Epithelial cell of proximal tubule (primary cell): ENCODE data around the gene LDB2. TPM values are rescaled to one million over a fixed set of nuclear protein-coding genes. Genes with fewer than 3 reads are reported as not detected.

Experiments used
- DNase-seq: peaks from one replicate; pipeline ENCODE4 v3.0.0-alpha.2; 2011; ENCODE audit warnings: low read depth
- H3K4me3 ChIP-seq: 2 replicates; pipeline ENCODE4 v1.5.1; 2011; ENCODE audit warnings: low read depth, mild to moderate bottlenecking, low read length
- total RNA-seq: library from RNA; depleted of rRNA; stranded (reverse); fragments of >200 nt; gene quantifications from 2 replicates; pipeline ENCODE4 v1.2.3, GENCODE V29; 2015
- TF ChIP-seq, protein P1 (sequence below): conservative IDR thresholded peaks from 2 replicates; pipeline ENCODE4 v1.5.1; 2012; ENCODE audit warnings: low read depth, mild to moderate bottlenecking, low read length

The LDB2 gene
- total RNA-seq, 1 donor from 2014 or later, result 0.75 TPM

DNA sequence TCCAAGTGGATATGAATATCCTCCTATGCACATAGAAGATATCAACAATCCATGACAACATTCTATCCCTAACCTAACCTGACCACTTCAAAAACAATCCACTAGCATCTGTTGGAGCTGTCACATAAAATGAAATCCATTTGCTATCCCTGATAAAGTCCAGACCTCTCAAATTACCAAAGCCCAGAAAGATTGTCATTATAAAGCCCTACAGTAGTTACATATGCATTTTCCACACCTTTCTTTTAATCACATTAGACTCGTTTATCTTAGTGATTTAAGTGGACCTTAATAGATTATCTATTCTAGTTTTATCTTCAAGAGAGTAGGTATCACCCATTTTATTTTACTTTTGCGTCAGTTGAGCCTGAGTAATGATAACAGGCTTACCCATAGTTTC is 30.6 kb downstream of the LDB2 start:
- TF ChIP-seq, protein P1, sequence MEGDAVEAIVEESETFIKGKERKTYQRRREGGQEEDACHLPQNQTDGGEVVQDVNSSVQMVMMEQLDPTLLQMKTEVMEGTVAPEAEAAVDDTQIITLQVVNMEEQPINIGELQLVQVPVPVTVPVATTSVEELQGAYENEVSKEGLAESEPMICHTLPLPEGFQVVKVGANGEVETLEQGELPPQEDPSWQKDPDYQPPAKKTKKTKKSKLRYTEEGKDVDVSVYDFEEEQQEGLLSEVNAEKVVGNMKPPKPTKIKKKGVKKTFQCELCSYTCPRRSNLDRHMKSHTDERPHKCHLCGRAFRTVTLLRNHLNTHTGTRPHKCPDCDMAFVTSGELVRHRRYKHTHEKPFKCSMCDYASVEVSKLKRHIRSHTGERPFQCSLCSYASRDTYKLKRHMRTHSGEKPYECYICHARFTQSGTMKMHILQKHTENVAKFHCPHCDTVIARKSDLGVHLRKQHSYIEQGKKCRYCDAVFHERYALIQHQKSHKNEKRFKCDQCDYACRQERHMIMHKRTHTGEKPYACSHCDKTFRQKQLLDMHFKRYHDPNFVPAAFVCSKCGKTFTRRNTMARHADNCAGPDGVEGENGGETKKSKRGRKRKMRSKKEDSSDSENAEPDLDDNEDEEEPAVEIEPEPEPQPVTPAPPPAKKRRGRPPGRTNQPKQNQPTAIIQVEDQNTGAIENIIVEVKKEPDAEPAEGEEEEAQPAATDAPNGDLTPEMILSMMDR, result no peak
- no peak overlapping the region for H3K4me3 ChIP-seq
- DNase-seq, result no peak

DNA sequence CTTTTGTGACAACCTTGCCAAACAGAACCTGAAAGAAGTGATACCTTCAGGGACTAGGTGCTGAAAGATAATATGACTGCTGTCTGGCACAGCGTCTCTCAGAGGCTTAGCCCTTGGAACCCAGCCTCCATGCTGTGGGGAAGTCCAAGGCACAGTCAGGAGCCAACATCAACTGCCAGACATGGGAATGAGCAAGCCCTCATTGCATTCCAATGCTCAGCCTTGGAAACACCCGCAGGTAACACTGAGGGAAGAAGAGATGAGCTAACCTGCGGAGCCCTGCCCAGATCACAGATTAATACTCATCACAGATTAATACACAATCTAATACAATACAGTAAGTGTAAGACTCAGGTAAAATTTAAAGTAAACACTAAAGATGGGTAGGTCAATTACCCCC is 31.5 kb downstream of the LDB2 start:
- H3K4me3 ChIP-seq, result no peak overlapping the region
- TF ChIP-seq, protein P1, result no peak
- DNase-seq, result no peak

DNA sequence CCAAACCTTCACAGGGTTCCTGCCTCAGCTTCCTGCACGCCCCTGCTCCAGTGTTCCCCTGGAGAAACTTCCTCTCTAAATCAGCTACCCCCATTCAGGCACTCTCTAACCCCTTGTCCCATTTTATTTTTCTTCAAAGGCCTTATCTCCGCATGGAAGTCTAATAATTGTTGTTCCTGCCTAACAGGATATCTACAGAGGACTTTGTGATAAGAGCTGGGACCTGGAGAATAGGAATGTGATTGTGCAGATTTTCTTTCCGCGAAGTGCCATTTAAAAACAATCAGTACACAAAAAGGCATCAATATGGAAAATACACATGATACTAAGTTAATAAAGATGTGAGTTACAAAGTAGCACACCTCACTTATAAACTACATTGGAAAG is 32.6 kb downstream of the LDB2 start:
- TF ChIP-seq, protein P1, result no peak
- DNase-seq, result no peak

DNA sequence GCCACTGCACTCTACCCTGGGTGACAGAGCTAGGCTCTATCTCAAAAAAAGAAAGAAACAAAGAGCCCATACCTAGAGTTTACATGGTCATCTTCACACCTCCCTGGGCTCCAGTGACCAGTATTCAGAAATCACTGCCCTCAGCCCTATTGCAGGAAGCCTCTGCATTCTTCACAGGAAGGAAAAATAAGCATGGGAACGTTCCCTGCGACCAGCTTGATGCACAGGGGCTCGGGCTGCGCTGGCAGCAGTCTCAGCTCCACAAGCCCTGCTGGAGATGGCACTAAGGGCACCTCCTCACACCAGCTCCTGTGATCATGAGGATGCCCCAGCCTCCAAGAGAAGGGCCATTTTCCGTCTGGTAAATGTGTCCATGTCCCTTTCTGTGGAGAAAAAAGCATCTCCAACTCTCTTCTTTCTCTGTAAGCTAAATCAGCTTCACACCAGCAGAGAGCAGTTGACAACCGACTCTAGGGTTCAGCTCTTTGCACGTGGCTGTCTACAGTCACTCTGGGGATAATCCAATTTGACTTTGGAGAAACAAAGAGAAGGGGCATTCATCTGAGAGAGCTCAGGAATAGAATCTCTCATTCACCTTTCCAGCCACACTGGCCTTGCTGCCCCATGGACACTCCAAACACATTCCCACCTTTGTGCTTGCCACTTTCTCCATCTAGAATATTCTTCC is 33.1 kb downstream of the LDB2 start:
- TF ChIP-seq, protein P1, result no peak

More for the DNA sequence above, 32.6 kb downstream of the LDB2 start:
- no peak overlapping the region for H3K4me3 ChIP-seq

DNA sequence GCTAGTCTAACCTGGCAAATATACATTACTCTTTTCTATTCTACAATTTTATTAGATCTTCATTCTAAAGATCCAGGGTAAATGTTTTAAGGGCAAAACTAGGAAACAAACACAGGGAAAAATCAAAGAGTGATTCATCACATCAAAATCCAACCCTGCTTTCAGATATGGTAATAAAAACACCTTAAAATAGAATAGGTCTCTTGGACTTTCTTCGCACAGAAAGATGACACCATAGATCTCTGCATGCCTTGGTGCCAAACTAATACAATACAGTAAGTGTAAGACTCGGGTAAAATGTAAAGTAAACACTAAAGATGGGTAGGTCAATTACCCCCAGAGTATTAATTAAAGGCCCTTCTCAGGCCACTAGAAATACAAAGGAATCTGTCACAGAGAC is 34.2 kb downstream of the LDB2 start:
- no peak overlapping the region for H3K4me3 ChIP-seq
- TF ChIP-seq, protein P1, result no peak
- DNase-seq, result no peak

More for the DNA sequence above, 33.1 kb downstream of the LDB2 start:
- DNase-seq, result no peak
- H3K4me3 ChIP-seq, result no peak overlapping the region

DNA sequence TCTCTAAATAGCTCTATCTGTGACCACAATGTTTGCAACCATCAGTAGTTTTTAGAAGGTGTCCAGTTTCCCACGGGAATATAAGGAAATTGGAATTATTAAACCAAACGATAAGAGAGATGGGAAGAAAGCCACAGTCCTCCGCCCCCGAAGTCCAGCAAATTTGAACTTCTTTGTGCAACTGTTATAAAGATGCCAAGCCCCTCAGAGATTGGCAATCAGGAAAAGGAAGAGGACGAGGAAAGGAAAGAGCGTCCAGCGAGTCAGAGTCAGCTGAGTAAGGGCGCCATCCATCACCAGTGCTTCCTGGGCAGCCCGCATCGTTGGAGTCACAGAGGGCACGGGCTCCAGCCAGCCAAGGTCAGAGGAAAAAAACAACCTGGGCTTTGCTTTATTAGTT is 35.7 kb downstream of the LDB2 start:
- no peak overlapping the region for H3K4me3 ChIP-seq
- TF ChIP-seq, protein P1, result no peak
- no peak for DNase-seq

DNA sequence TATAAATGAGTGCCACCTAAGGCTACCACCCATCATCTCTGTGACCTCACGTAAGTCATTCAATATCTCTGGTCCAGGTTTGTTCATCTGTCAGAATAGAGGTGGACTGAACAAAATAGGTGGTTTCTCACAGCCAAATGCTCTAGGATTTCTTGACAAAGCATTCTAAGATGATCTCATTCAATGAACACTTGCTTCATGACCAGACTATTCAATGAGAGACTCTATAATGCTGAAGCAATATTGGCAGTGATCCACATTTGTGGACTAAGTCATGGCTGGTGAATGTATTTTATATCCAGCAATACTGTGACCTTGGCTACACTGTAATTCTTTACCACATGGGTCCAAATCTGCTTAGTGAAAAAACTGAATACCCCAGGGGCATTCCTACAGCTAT is 37.9 kb downstream of the LDB2 start:
- no peak overlapping the region for H3K4me3 ChIP-seq
- DNase-seq, result no peak
- TF ChIP-seq, protein P1, result no peak
